DMS53 treated with DMSO at 0.1 percent for 48 hours (cell line): ENCODE data around the gene SERINC2.
A peak's percentile ranks its signal among the peaks of the same experiment; 100 is the strongest.

Experiments used
- DNase-seq: peaks from one replicate; lab custom pipeline; 2025; ENCODE audit not compliant: unreplicated experiment; lab: John Stamatoyannopoulos, UW

Gene SERINC2

DNA sequence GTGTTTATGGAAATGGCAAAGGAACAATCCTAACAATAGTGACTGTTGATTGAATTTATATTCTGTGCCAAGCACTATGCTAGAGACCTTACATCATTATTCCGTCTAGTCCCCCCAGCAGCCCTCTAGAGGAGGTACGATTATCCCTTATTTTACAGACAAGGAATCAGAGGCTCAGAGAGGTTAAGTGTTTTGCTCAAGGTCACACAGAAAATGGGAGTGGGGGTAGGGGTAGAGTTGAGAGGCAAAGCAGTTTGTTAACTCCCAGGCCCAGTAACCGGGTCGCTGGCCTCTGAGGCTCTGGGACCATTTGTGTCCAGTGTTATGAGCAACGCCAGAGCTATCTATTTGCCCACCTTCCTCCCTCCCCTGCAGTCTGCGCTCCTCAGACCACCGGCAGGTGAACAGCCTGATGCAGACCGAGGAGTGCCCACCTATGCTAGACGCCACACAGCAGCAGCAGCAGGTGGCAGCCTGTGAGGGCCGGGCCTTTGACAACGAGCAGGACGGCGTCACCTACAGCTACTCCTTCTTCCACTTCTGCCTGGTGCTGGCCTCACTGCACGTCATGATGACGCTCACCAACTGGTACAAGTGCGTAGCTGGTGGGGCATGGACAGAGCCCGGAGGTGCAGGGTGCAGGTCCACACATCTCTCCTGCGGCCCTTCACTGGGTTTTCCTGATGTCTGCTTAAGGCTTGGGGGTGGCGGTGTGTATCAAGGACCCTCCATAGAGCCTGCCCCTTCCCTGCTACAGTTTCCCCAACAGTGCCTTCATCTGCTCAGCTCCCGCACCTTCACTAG, 19.8 kb downstream of the SERINC2 start:
- DNase-seq: no peak

DNA sequence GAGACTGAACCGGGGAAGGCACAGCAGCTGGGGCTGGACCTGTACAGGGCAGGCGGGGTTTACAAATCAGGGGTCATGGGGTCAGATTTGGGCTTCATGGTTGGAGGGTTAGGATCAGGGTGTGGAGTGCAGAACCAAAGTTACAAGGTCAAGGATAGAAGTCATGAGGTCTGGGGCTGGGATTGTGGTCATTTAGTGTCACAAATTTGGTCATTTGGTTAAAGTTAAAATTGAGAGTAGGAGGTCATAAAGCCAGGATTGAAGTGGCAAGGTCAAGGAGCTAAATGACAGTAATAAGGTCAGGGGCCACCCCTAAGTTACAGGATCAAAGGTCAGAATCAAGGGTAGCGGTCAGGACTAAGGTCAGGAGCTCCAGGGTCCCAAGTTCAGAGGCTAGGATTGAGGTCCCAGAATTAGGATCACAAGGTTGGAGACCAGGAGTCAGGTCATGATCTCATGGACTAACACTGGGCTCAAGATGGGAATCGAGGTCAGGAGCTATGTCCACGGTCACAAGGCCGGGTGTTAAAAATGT, 20.4 kb downstream of the SERINC2 start:
- DNase-seq: no peak

DNA sequence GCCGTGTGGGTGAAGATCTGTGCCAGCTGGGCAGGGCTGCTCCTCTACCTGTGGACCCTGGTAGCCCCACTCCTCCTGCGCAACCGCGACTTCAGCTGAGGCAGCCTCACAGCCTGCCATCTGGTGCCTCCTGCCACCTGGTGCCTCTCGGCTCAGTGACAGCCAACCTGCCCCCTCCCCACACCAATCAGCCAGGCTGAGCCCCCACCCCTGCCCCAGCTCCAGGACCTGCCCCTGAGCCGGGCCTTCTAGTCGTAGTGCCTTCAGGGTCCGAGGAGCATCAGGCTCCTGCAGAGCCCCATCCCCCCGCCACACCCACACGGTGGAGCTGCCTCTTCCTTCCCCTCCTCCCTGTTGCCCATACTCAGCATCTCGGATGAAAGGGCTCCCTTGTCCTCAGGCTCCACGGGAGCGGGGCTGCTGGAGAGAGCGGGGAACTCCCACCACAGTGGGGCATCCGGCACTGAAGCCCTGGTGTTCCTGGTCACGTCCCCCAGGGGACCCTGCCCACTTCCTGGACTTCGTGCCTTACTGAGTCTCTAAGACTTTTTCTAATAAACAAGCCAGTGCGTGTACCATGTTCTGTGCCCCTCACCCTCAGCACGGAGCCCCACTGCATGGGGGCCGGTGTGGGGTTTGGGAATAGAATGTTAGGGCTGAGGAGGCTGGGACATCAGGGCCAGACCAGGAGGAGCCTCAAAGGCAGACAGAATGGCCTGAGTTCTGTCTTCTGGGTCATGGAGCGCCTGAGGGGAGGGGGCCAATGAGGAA, 21.3 kb downstream of the SERINC2 start:
- no peak for DNase-seq

DNA sequence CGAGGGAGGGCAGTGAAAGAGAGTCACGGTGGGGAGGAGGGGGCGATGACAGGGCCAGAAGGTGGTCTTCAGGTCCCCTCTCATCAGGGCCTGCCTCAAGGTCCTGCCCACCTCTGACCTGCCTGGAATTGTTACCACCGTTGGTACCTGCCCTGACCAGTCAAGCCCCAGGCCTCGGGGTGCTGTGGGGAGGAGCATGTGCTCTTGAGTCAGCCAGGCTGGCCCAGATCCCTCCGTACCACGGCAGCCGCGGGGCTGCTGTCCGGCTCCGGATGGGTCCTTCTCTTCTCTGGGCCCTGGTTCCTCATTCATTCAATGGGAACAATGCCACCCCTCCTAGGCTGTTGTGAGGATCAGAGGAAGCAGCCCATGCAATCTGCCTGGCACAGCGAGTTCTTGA, 22.0 kb downstream of the SERINC2 start:
- DNase-seq: no peak

DNA sequence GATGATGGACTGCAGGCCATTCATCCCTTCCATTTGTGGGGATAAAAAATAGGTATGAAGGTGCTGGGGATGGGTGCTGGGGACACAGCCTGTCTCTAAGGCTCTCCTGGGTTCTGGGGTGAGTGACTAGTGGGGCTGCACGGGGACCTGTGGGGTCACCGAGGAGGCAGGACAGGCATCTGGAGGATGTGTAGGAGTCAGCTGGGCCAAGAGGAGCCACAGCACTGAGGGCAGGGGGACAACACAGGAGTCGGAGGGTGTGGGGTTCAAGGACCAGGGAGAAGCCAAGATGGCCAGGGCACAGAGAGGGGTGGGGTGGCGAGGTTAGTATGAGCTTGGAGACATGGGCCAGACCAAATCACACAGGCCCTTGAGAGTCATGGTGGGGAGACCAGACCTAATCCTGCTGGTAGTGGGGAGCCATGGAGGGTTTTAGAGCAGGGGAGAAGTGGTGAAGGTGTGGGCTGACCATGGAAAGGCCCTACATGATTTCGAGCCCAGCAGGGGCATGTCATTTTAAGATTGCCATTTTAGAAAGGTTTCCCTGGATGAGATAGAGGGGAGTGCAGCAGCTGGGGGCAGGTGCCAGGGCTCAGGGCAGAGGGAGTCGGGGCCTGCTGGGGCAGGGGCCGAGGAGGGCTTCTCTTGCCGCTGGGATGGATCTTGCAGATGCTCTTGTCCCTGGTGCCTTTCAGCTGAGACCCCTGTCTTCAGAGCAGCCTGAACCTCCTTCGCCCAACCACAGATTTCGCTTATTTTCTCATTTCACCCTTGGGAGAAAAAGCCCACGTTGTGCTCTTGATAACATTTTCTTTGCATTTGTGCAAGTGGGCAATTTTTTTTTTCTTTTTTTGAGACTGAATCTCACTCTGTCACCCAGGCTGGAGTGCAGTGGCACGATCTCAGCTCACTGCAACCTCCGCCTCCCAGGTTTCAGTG, 22.7 kb downstream of the SERINC2 start:
- no peak for DNase-seq

DNA sequence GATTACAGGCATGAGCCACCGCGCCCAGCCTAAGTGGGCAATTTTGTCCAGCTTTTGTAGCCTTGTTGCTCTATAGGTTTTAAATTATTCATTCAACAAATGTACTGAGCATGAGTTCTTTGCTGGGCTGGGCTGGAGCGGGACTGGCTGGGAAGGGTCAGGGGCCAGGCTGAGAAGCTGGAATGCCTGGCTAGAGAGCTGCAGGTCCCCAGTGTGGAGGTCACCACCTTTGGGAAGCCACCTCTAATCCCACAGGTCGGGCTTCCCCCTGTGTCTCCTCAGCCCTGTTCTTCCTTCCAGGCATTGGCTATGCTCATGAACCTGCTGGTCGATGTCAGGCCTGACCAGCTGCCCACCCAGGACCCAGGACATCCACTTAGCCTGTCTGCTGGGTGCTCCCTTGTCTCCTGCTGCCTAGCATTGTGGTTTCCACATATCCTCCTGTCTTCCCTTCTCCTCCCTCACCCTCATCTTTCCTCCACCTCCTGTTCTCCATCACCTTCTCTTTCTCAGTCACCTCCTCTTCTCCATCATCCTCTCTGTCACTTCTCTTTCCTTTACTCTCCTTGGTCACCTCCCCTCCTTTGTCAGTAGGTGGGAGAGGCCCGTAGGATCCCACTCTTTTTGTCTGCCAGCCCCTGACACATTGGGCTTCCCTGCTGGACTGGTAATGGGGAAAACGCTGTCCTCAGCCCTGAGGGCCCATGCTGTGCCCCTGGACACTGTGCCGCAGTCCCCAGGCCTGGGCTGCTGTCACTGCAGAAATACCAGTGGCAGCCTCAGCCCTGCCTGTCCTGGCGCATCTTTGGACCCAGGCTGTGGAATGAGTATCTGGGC, 23.8 kb downstream of the SERINC2 start:
- DNase-seq: no peak

DNA sequence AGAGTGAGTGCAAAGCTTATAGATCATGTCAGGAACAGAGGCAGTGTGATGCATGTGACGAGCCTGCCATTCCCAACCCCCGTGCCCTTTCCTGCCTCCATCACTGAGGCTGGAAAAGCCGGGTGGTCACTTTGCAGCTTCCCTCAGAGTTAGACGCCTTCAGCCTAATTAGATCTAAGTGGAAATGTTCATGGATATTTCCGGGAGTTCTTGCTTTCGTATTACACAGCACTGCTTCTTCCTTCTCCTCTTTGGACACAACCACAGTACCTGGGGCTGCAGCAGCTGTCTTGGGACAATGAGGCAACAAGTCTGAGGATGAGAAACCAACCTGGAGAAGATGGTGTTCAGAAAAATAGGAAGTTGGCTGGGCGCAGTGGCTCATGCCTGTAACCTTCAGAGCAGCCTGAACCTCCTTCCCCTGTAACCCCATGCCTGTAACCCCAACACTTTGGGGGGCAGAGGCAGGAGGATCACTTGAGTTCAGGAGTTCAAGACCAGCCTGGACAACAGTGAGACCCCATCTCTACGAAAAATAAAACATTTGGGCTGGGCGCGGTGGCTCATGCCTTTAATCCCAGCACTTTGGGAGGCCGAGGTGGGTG, 24.5 kb downstream of the SERINC2 start:
- DNase-seq: no peak

DNA sequence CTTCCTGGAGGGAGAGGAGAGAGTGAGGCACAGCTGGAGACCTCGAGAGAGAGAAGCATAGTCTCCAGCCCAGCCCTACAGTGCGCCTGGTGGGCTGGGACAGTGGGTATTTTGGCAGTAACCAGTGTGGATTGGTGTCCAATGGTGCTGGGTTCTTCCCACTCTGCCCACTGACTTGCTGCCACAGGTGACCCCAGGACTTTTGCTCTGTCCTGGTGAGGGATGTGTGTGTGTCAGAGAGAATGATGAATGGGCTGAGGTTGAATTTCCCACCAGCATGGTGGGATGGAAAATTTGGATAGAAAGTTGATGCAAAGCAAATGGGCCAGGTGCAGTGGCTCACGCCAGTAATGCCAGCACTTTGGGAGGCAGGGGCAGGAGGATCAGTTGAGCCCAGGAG, 26.3 kb downstream of the SERINC2 start:
- DNase-seq: no peak

DNA sequence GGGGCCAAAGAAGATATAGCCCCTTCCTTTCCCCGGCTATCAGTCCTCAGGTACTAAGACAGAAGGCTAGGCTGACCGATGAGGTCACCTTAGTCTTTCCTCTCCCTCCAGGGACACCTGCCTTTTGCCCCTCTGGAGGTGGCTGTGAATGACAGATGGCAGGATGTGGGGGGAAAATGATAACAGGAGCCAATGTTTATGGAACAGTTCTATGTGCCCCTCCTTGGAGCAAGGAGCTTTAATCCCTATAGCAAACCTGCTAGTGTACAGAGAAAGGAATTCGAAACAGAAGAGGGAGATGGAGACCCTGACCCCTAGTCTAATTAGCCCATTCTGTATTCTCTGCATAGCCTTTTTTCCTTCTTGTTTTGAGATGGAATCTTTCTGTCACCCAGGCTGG, 28.1 kb downstream of the SERINC2 start:
- DNase-seq: peak; percentile 66

DNA sequence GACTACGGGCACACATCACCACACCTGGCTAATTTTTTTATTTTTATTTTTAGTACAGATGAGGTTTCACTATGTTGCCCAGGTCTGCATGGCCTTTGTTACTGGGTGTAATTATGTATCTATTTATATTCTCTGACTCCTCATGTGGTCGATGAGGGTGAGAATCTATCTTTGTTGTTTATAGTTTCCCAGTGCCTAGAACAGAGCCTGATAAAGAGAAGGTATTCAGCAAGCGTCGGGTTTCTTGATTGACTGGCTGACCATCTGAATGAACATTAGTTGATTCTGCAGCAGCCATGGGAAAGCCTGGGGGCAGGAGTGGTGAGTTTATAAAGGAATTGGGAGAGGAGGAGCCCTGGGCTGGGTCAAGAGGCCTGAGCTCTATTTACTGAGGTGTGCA, 28.5 kb downstream of the SERINC2 start:
- no peak for DNase-seq

DNA sequence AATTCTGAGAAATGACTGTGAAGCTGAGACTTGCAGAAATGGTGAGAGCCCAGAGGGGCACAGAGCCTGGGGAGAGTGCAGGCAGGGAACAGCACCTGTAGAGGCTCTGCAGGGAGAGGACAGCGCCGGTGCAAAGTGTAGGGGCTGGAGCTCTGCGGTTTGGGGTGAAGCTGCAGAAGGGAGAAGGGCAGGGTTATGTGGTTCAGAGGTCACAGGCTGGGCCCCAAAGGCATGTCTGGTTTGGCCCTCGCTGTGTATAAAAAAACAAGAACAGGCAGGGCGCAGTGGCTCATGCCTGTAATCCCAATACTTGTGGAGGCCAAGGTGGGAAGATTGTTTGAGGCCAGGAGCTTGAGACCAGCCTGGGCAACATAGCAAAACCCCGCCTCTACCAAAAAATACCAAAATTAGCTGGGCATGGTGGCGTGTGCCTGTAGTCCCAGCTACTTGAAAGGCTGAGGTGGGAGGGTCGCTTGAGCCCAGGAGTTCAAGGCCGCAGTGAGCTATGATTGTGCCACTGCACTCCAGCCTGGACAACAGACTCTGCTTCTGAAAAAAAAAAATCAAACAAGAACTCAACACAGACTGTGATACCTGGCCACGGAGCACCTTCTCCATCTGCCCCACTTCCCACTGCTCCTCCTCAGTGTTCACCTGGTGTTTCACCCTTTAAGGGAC, 29.1 kb downstream of the SERINC2 start:
- DNase-seq: no peak

DNA sequence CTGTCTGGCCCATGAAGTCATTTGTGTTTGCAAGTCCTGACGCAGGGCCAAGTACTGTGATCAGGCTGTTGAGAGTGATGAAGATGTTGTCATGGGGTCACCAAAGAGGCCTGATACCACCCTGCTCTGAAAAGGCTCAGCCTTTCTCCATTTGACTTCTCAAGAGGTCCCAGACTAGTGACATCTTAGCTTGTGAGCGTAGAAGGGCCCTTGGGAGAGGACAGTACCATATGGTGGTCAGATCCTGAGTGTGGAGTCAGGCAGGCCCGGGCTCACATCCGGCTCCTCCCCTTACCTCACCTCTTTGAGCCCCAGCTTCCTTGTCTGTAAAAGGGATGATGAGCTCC, 29.6 kb downstream of the SERINC2 start:
- no peak for DNase-seq

DNA sequence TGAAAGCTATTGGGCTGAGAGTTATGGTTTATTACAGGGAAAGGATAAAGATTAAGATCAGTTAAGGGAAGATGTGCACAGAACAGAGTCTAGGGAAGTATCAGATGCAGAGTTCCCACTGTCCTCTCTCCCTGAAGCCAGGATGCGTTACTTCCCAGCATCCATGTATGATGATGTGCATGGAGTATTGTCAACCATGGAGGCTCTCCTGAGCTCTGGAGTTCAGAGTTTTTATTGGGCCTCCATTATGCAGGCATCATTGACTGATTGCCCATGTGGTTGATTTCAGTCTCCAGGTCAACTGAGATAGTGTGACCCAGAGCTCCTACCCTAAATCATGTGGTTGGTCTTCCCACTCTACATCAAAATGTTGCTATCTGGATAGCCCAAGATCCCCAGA, 30.7 kb downstream of the SERINC2 start:
- no peak for DNase-seq

DNA sequence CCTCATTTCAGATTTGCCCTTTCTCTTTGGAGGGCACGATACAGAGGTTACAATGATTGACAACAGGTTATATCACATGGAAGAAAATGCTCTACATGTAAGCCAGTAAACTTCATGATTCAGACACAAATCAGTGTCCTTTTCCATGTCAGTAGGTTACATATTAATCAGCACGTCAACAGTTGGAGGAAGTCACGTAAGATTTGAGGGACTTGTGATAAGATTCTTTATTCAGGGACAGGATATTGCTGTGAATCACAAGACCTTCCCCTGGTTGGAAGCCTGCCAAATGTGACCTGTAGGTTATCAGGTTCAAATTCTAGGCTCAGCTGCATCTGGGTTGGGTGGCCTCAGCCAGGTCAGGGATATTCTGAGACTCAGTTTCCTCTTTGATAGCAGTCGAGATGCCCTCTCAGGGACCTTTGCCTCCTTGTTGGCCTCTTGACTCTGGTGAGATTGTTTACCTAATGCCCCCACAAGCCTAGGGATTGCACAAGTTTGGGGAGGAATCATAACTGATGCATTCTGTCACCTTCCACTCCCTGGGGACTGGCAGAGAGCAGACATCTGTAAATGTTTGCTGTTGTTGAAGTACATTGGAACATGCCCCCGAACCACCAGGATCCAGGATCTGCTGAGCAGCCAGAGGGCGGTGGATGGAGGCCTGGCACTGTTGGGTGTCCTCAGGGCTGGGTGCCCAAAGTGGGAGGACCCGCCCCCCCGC, 31.9 kb downstream of the SERINC2 start:
- DNase-seq: peak; percentile 54

DNA sequence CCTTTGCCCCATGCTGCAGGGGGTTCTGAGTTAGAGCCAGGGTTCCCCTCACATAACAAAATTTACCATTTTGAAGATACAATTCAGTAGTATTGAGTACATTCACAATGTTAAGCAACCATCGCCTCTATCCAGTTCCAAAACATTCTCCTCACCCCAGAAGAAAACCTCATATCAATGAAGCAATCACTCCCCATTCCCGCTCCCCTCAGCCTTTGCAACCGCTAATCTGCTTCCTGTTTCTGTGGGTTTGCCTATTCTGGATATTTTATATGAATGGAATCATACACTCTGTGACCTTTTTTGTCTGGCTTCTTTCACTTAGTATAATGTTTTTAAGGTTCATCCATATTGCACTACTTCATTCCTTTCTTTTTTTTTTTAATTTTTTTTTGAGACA, 32.9 kb downstream of the SERINC2 start:
- no peak for DNase-seq

DNA sequence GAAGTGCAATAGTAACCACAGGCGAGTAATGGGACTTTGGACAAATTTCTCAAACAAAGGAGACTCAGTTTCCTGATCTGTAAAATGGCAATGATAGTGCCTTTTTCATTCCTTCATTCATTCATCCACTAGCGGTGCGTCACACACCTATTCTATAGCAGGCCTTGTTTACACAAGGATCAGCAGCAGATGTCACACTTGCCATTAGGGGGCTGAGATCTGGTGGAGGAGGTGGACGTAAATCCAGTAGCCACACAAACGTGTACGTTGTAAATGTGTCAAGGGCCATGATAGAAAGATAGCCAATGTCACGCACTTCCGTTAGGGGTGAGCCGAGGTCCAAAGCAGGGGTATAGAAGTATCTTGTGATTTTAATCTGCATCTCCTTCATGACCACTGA, 34.2 kb downstream of the SERINC2 start:
- DNase-seq: peak; percentile 84

DNA sequence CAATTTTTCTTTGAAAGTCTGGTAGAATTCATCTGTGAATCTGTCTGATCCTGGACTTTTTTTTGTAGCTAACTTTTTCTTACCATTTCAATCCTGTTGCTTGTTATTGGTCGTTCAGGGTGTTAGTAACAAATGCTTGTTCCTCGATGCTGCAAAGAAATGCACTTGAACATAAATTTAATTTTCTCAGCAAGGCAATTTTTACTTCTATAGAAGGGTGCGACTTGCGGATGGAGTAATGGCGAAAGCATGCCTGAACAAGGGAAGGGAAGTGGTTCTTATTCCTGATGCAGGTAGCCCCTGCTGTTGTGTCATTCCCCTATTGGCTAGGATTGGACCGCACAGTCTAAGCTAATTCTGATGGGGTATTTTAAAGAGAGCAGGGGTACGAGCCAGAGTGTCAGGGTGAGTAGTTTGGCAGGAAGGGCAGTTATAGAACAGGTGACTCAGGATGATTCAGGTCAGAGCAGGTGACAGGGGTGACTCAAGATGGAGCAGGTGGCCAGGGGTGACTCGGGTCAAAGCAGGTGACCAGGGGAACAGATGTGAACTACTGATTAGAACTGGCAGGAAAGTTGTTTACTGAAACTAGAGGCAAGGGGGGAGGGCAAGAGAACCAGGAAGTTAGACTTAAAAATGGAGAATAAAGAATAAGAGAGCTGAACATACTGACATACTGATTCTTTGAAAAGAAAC, 40.5 kb downstream of the SERINC2 start:
- peak; percentile 84 for DNase-seq

DNA sequence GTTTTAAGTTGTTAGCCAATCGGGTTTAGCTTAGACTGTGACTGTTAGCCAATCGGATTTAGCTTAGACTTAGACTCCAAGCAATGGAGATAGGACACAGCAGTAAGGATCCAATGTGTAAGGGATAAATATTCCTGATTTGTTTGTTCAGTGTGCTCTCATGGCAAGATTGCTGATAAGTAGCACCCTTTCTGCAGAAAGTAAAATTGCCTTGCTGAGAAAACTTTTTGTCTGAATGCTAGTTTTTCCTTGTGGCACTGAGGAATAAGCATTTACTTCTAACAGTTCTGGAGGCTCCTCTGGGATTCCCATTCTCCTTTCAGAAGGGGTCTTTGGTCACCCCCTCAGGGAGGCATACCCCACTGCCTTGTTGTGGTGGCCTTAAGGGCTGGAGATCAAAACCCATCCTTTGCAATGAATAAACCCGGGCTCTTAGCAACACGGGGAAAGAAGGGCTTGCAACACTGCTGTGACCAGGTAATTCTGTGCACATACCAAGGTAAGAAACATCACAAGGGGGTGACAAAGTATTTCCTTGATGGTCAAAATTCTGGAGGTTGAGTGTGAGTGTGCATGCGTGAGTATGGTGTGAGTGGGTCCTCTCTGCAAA, 45.4 kb downstream of the SERINC2 start:
- DNase-seq: no peak
